ENCODE data around the gene ME3. TPM values are rescaled to one million over a fixed set of nuclear protein-coding genes. Genes with fewer than 3 reads are reported as not detected.

ME3 gene
- total RNA-seq, 1 donor from 2014 or later, result 9.7 TPM

- Mint-ChIP-seq H3K36me3 (no peaks in the 10 kb centered on the region), H3K27me3 (no peaks in the 10 kb centered on the region), H3K27ac (no peak overlapping the region), H3K9me3 (no peaks in the 10 kb centered on the region), H3K4me3 (no peak overlapping the region), H3K4me1 (ENCODE audit: unreplicated experiment) (peaks cover 12% of the 10 kb centered on the region)
- no peak for DNase-seq (ENCODE audit: extremely low spot score, unreplicated experiment)
- TF ChIP-seq CTCF (conservative IDR thresholded peaks at IDR 0.05), result no peak
These were observed 21.1 kb upstream of the ME3 start for GRCh38 chr11:86693518-86693917.

- no peak overlapping the region for H3K4me3 Mint-ChIP-seq
- DNase-seq (ENCODE audit: extremely low spot score, unreplicated experiment), result no peak
- H3K27me3 Mint-ChIP-seq, result no peaks in the 10 kb centered on the region
- no peak for TF ChIP-seq CTCF (conservative IDR thresholded peaks at IDR 0.05)
- no peaks in the 10 kb centered on the region for H3K36me3 Mint-ChIP-seq
- H3K9me3 Mint-ChIP-seq, result no peaks in the 10 kb centered on the region
- peaks cover 12% of the 10 kb centered on the region for H3K4me1 Mint-ChIP-seq (ENCODE audit: unreplicated experiment)
- no peak overlapping the region for H3K27ac Mint-ChIP-seq
These were observed 20.3 kb upstream of the ME3 start for GRCh38 chr11:86692746-86693145.

GRCh38 chr11:86692317-86692716 is 19.9 kb upstream of the ME3 start:
- Mint-ChIP-seq H3K27ac (no peak overlapping the region), H3K9me3 (no peaks in the 10 kb centered on the region), H3K4me3 (no peak overlapping the region), H3K36me3 (no peaks in the 10 kb centered on the region), H3K27me3 (no peaks in the 10 kb centered on the region), H3K4me1 (ENCODE audit: unreplicated experiment) (peaks cover 12% of the 10 kb centered on the region)
- no peak for TF ChIP-seq CTCF (conservative IDR thresholded peaks at IDR 0.05)
- DNase-seq (ENCODE audit: extremely low spot score, unreplicated experiment), result no peak

GRCh38 chr11:86688398-86689179 is 16.2 kb upstream of the ME3 start:
- Mint-ChIP-seq H3K9me3 (no peaks in the 10 kb centered on the region), H3K36me3 (no peaks in the 10 kb centered on the region), H3K27ac (no peak overlapping the region), H3K27me3 (no peaks in the 10 kb centered on the region), H3K4me3 (no peak overlapping the region), H3K4me1 (ENCODE audit: unreplicated experiment) (no peaks in the 10 kb centered on the region)
- no peak for DNase-seq (ENCODE audit: extremely low spot score, unreplicated experiment)
- TF ChIP-seq CTCF (conservative IDR thresholded peaks at IDR 0.05), result no peak

- TF ChIP-seq CTCF (conservative IDR thresholded peaks at IDR 0.05), result no peak
- DNase-seq (ENCODE audit: extremely low spot score, unreplicated experiment), result no peak
- no peak overlapping the region for H3K27ac Mint-ChIP-seq
- no peaks in the 10 kb centered on the region for H3K4me1 Mint-ChIP-seq (ENCODE audit: unreplicated experiment)
- no peaks in the 10 kb centered on the region for H3K36me3 Mint-ChIP-seq
- H3K27me3 Mint-ChIP-seq, result no peaks in the 10 kb centered on the region
- H3K9me3 Mint-ChIP-seq, result no peaks in the 10 kb centered on the region
- H3K4me3 Mint-ChIP-seq, result no peak overlapping the region
These were observed 14.9 kb upstream of the ME3 start for GRCh38 chr11:86687185-86687778.

Data from type B pancreatic cell (in vitro differentiated cells).